SK-N-SH (cell line): ENCODE results near the gene ANXA7.

Source experiments
- CHD2 ChIP-seq: fragments of 150-350 bp; IDR thresholded peaks from 2 replicates; pipeline ENCODE4 v1.6.1; 2018; ENCODE audit warnings: low read length; ENCODE audit not compliant: partially characterized antibody
- EP300 ChIP-seq, 2 experiments: IDR thresholded peaks; 2 replicates each; pipeline versions ENCODE4 v1.4.0 to v1.6.1; 2012; ENCODE audit warnings: borderline replicate concordance in 1 of 2, low read depth in 1 of 2, low read length in 1 of 2
- EZH2phosphoT487 ChIP-seq: fragments of 200-600 bp; sonication (generic); IDR thresholded peaks from 2 replicates; pipeline ENCODE4 v1.6.1; 2017; ENCODE audit warnings: low read depth, mixed run types, mild to moderate bottlenecking, antibody characterized with exemption, moderate library complexity, borderline replicate concordance
- GABPA ChIP-seq: IDR thresholded peaks from 2 replicates; pipeline ENCODE4 v1.4.0; 2012; ENCODE audit warnings: low read depth, mild to moderate bottlenecking
- GATA2 ChIP-seq: sonication (generic); formaldehyde crosslinking; IDR thresholded peaks from 2 replicates; pipeline ENCODE4 v1.5.0; 2020; ENCODE audit warnings: mild to moderate bottlenecking, missing genetic modification reagents
- POLR2AphosphoS5 ChIP-seq: IDR thresholded peaks from 2 replicates; pipeline ENCODE4 v1.6.1; 2012; ENCODE audit warnings: low read depth, low read length
- RFX5 ChIP-seq: IDR thresholded peaks from 2 replicates; pipeline ENCODE4 v1.6.1; 2012; ENCODE audit warnings: mild to moderate bottlenecking, improper control_type of control experiment, low read length
- SIN3A ChIP-seq: IDR thresholded peaks from 2 replicates; pipeline ENCODE4 v1.6.1; 2012; ENCODE audit warnings: low read depth, mild to moderate bottlenecking, low read length, moderate library complexity, borderline replicate concordance
- TEAD4 ChIP-seq: IDR thresholded peaks from 2 replicates; pipeline ENCODE4 v1.4.0; 2012; ENCODE audit warnings: mild to moderate bottlenecking, borderline replicate concordance; ENCODE audit not compliant: insufficient read depth
- YY1 ChIP-seq: IDR thresholded peaks from 2 replicates; pipeline ENCODE4 v1.4.0; 2012; ENCODE audit warnings: low read depth, mild to moderate bottlenecking
- TF ChIP-seq, protein P1 (sequence below): fragments of 200-600 bp; sonication (generic); IDR thresholded peaks from 2 replicates; pipeline ENCODE4 v1.6.1; 2017; ENCODE audit warnings: antibody characterized with exemption, mild to moderate bottlenecking, moderate library complexity
- TF ChIP-seq, protein P2 (sequence below): fragments of 150-350 bp; IDR thresholded peaks from 2 replicates; pipeline ENCODE4 v1.6.1; 2016; ENCODE audit warnings: mild to moderate bottlenecking, low read depth, low read length
- TF ChIP-seq, protein P3 (sequence below): IDR thresholded peaks from 2 replicates; pipeline ENCODE4; 2012

DNA sequence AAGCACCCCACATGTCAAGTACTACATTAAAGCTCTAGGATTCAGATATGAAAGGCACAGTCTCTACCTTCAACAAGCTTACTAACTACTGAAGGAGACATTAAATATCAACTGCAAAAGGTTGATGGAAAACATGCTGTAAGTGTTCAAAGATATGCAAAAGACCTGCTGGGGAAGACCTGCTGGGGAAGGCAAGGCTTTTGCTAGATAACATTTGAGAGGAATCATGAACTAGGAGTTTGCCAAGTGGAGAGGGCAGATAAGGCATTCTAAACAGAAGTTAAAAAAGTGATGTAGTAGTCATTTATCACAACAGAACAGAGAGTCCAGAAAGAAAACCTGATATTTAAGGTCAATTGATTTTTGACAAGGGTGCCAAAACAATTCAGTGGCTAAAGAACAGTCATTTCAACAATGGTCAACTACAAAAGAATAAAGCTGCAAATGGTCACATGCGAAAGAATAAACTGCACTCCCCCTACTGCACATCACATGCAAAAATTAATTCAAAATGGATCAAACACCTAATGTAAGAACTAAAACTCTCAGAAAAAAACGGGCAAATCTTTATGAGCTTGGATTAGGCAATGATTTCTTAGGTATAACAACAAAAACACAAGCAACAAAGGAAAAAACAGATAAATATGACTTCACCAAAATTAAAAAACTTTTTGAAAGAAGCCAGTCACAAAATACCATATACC is 42.5 kb upstream of the ANXA7 start:
- TF ChIP-seq, protein P1, sequence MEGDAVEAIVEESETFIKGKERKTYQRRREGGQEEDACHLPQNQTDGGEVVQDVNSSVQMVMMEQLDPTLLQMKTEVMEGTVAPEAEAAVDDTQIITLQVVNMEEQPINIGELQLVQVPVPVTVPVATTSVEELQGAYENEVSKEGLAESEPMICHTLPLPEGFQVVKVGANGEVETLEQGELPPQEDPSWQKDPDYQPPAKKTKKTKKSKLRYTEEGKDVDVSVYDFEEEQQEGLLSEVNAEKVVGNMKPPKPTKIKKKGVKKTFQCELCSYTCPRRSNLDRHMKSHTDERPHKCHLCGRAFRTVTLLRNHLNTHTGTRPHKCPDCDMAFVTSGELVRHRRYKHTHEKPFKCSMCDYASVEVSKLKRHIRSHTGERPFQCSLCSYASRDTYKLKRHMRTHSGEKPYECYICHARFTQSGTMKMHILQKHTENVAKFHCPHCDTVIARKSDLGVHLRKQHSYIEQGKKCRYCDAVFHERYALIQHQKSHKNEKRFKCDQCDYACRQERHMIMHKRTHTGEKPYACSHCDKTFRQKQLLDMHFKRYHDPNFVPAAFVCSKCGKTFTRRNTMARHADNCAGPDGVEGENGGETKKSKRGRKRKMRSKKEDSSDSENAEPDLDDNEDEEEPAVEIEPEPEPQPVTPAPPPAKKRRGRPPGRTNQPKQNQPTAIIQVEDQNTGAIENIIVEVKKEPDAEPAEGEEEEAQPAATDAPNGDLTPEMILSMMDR = no peak
- TF ChIP-seq POLR2AphosphoS5 = no peak
- TF ChIP-seq, protein P2, sequence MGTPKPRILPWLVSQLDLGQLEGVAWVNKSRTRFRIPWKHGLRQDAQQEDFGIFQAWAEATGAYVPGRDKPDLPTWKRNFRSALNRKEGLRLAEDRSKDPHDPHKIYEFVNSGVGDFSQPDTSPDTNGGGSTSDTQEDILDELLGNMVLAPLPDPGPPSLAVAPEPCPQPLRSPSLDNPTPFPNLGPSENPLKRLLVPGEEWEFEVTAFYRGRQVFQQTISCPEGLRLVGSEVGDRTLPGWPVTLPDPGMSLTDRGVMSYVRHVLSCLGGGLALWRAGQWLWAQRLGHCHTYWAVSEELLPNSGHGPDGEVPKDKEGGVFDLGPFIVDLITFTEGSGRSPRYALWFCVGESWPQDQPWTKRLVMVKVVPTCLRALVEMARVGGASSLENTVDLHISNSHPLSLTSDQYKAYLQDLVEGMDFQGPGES = no peak
- no peak for TF ChIP-seq GABPA
- no peak for TF ChIP-seq CHD2
- no peak for TF ChIP-seq RFX5
- no peak for TF ChIP-seq EP300 (IDR thresholded peaks at IDR 0.05; ENCODE audit: borderline replicate concordance in 1 of 2, low read depth in 1 of 2, low read length in 1 of 2)
- TF ChIP-seq EZH2phosphoT487 = no peak
- no peak for TF ChIP-seq YY1
- TF ChIP-seq SIN3A = no peak
- TF ChIP-seq, protein P3, sequence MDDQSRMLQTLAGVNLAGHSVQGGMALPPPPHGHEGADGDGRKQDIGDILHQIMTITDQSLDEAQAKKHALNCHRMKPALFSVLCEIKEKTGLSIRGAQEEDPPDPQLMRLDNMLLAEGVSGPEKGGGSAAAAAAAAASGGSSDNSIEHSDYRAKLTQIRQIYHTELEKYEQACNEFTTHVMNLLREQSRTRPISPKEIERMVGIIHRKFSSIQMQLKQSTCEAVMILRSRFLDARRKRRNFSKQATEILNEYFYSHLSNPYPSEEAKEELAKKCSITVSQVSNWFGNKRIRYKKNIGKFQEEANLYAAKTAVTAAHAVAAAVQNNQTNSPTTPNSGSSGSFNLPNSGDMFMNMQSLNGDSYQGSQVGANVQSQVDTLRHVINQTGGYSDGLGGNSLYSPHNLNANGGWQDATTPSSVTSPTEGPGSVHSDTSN = no peak
- TF ChIP-seq TEAD4 = no peak
- TF ChIP-seq GATA2 = no peak
